Activated CD4-positive, alpha-beta memory T cell treated with anti-CD3 and anti-CD28 coated beads, Interleukin-2, amount 10 ng/mL, durations not matched to agents 7 days and 5 days (primary cell): ENCODE results near the gene CLPTM1L. TPM values are rescaled to one million over a fixed set of nuclear protein-coding genes. Genes with fewer than 3 reads are reported as not detected.
"Not testable (repeated sequence)": the region's sequence is repeated elsewhere in the genome, so short reads cannot be mapped to it uniquely, and the experiment has no call there.

ENCODE experiments used
- CTCF ChIA-PET: fragments of 350-600 bp; sonication (Branson Sonifier 250); formaldehyde crosslinking; loops from one replicate; lab custom pipeline; 2021; ENCODE audit warnings: antibody characterized with exemption, inconsistent platforms; lab: Charles Lee
- POLR2A ChIA-PET: fragments of 350-600 bp; sonication (Branson Sonifier 250); formaldehyde crosslinking; loops from one replicate; lab custom pipeline; 2021; ENCODE audit warnings: antibody characterized with exemption; lab: Charles Lee
- DNase-seq: peaks from one replicate; pipeline ENCODE4 v3.0.0-alpha.2; 2020
- H3K27ac Mint-ChIP-seq: one replicate; pipeline ENCODE4 v1.8.0; 2021; ENCODE audit warnings: mild to moderate bottlenecking, mixed read lengths
- H3K27me3 Mint-ChIP-seq: one replicate; pipeline ENCODE4 v1.8.0; 2021; ENCODE audit warnings: mixed read lengths
- H3K36me3 Mint-ChIP-seq: one replicate; pipeline ENCODE4 v1.8.0; 2021; ENCODE audit warnings: low read depth, mixed read lengths
- H3K4me1 Mint-ChIP-seq: one replicate; pipeline ENCODE4 v1.8.0; 2021; ENCODE audit warnings: mixed read lengths
- H3K4me3 Mint-ChIP-seq: one replicate; pipeline ENCODE4 v1.8.0; 2021; ENCODE audit warnings: mild to moderate bottlenecking, mixed read lengths
- H3K9me3 Mint-ChIP-seq: one replicate; pipeline ENCODE4 v1.8.0; 2021; ENCODE audit warnings: mixed read lengths
- total RNA-seq, 2 experiments: library from RNA; stranded (reverse); gene quantifications; one replicate each; pipeline ENCODE4 v1.2.3, GENCODE V29; 2021

Gene CLPTM1L
- total RNA-seq, 2 experiments from 2014 or later = 99.7 to 101 TPM

- H3K36me3 Mint-ChIP-seq = no peaks in the 10 kb centered on the region
- ChIA-PET POLR2A (no interaction called here), CTCF (interaction anchor here (1.4 kb wide), 1 partner anchor 17 kb away, joined by 3 read pairs; no protein-coding TSS in a partner anchor)
- H3K4me1 Mint-ChIP-seq = no peaks in the 10 kb centered on the region
- H3K4me3 Mint-ChIP-seq = no peak overlapping the region
- no peak overlapping the region for H3K27ac Mint-ChIP-seq
- no peaks in the 10 kb centered on the region for H3K9me3 Mint-ChIP-seq
- DNase-seq = no peak
- H3K27me3 Mint-ChIP-seq = peaks cover 18% of the 10 kb centered on the region
Measured at GRCh38 chr5:1363160-1363559, 18.3 kb upstream of the CLPTM1L start.

DNA sequence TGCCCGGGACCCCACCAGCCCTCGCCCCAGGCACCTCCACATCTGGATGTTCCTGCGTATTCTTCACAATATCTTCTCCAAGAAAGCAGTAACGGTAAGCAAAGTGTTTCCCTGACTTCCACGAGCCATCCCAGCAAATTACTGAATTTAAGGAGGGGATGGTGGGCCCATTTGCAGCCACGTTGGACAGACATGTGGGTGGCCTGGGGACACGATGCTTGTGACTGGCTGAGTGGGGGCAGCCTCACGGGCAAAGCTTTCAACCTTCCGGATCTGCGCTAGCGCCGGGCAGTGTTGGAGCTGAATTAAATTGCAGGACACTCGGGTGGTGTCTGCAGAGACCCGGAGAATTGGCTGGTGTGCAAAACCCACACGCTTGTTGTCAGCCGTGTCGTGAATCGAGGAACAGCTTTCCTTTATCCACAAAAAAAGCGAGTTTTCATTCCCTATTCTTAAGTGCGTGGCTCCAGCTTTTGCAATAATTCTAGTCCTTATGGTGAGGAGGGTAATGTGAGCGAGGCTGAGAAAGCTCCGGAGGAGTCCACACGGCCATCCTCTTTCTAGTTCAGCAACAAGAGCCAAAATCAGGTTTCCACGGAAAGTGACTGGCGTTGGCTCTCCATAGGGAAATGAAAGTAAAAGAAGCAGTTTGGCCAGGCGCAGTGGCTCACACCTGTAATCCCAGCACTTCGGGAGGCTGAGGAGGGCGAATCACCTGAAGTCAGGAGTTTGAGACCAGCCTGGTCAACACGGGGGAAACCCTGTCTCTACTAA, 17.5 kb upstream of the CLPTM1L start:
- CTCF ChIA-PET = interaction anchor here (0.9 kb wide), 1 partner anchor 18 kb away, joined by 3 read pairs; no protein-coding TSS in a partner anchor
- Mint-ChIP-seq H3K27me3 (peaks cover 18% of the 10 kb centered on the region), H3K4me3 (no peak overlapping the region), H3K36me3 (no peaks in the 10 kb centered on the region), H3K9me3 (no peaks in the 10 kb centered on the region), H3K27ac (no peak overlapping the region), H3K4me1 (no peaks in the 10 kb centered on the region)
- POLR2A ChIA-PET = no interaction called here
- no peak for DNase-seq

GRCh38 chr5:1360861-1361260, 16.0 kb upstream of the CLPTM1L start:
- ChIA-PET POLR2A (no interaction called here), CTCF (no interaction called here)
- Mint-ChIP-seq H3K36me3 (no peaks in the 10 kb centered on the region), H3K27ac (no peak overlapping the region), H3K4me3 (no peak overlapping the region), H3K9me3 (no peaks in the 10 kb centered on the region), H3K4me1 (no peaks in the 10 kb centered on the region), H3K27me3 (peaks cover 10% of the 10 kb centered on the region)
- DNase-seq = no peak

DNA sequence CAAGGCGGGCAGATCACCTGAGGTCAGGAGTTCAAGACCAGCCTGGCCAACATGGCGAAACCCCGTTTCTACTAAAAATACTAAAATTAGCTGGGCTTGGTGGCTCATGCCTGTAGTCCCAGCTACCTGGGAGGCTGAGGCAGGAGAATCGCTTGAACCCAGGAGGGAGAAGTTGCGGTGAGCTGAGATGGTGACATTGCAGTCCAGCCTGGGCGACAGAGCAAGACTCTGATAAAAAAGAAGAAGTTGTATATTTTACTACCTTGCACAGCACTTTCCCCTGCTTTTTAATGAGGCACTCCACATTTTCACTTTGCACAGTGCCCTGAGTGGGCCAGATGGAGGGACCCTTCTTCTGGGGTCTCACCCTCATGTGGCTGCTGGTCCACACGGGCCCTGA, 15.5 kb upstream of the CLPTM1L start:
- CTCF ChIA-PET = not testable (repeated sequence)

DNA sequence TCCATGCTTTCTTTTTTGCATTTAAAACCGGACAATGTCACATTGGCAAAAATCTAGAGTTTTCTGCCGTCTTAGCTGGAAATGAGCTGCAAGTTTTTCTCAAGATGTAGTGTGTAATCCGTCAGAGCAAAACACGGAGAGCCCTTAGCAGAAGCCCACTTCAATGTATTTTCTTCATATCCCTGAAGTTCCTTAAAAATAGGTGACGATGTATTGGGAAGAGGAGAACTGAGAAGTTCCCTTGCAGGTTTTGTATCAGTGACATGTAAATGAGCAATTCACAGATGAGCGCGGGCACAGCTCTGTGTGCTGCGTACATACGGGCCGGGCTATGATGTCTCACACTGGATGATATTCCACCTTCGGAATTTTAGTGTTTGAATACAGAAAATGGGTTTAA, 14.8 kb upstream of the CLPTM1L start:
- H3K27me3 Mint-ChIP-seq = peaks cover 7% of the 10 kb centered on the region
- DNase-seq = no peak
- H3K36me3 Mint-ChIP-seq = no peaks in the 10 kb centered on the region
- no peaks in the 10 kb centered on the region for H3K4me1 Mint-ChIP-seq
- H3K9me3 Mint-ChIP-seq = no peaks in the 10 kb centered on the region
- POLR2A ChIA-PET = interaction anchor here (0.9 kb wide), 1 partner anchor 19 kb away, joined by 3 read pairs; no protein-coding TSS in a partner anchor
- H3K27ac Mint-ChIP-seq = no peak overlapping the region
- no peak overlapping the region for H3K4me3 Mint-ChIP-seq
- CTCF ChIA-PET = interaction anchor here (0.7 kb wide), 1 partner anchor 21 kb away, joined by 3 read pairs; no protein-coding TSS in a partner anchor

More for the DNA sequence above, 15.5 kb upstream of the CLPTM1L start:
- H3K4me1 Mint-ChIP-seq, H3K27ac Mint-ChIP-seq, H3K9me3 Mint-ChIP-seq, H3K4me3 Mint-ChIP-seq, POLR2A ChIA-PET, H3K36me3 Mint-ChIP-seq, H3K27me3 Mint-ChIP-seq, DNase-seq: not testable (repeated sequence)

GRCh38 chr5:1359031-1359645, 14.2 kb upstream of the CLPTM1L start:
- H3K9me3 Mint-ChIP-seq = no peaks in the 10 kb centered on the region
- ChIA-PET POLR2A (interaction anchor here (0.9 kb wide), 1 partner anchor 19 kb away, joined by 3 read pairs; no protein-coding TSS in a partner anchor), CTCF (interaction anchor here (0.7 kb wide), 1 partner anchor 21 kb away, joined by 3 read pairs; no protein-coding TSS in a partner anchor)
- H3K36me3 Mint-ChIP-seq = no peaks in the 10 kb centered on the region
- no peak overlapping the region for H3K4me3 Mint-ChIP-seq
- H3K27ac Mint-ChIP-seq = no peak overlapping the region
- H3K27me3 Mint-ChIP-seq = peaks cover 7% of the 10 kb centered on the region
- no peaks in the 10 kb centered on the region for H3K4me1 Mint-ChIP-seq
- no peak for DNase-seq

- no peak overlapping the region for H3K4me3 Mint-ChIP-seq
- H3K9me3 Mint-ChIP-seq = no peaks in the 10 kb centered on the region
- peaks cover 5% of the 10 kb centered on the region for H3K27me3 Mint-ChIP-seq
- no peak for DNase-seq
- POLR2A ChIA-PET = interaction anchor here (0.9 kb wide), 1 partner anchor 20 kb away, joined by 3 read pairs; no protein-coding TSS in a partner anchor
- no peaks in the 10 kb centered on the region for H3K4me1 Mint-ChIP-seq
- H3K27ac Mint-ChIP-seq = no peak overlapping the region
- no peaks in the 10 kb centered on the region for H3K36me3 Mint-ChIP-seq
- CTCF ChIA-PET = no interaction called here
Measured at GRCh38 chr5:1358726-1359025, 13.8 kb upstream of the CLPTM1L start.

DNA sequence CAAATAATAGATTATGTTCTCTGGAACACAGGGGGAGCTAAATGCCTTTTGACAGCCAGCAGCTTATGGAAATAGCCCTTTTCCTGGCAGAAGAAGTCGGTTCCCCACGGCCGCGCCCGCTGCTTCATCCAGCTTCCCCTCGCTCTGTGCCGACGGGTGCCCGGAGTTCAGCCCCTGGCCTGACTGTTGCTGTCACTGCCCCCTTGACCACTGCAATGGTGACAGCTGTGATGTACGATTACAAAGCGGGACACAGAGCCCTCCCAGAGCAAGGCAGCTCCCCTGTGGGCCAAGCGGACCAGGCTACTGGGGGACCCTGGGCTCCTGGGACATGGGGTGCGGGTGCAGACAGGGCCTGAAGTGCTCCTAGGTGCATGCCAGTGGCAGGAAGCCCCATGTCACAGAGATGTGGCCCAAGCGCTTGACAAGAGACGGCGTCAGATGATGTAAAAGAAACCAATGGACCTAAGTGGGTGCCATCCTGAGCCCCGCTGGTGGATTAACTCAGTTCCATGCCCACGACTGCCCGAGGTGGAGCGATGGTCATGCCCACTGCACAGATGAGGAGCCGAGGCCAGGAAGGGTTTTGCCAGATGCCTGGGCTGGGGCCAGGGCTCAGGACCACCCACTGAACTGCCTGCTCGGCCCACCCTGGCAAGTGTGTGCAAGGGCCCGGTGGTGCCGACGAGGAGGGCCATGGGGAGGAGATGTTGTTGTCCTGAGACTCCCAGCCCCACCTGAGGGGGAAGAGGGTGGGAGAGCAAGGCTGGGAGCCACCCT, 13.2 kb upstream of the CLPTM1L start:
- CTCF ChIA-PET = no interaction called here

GRCh38 chr5:1356873-1357787, 12.2 kb upstream of the CLPTM1L start:
- no peak for DNase-seq
- CTCF ChIA-PET = no interaction called here
- no peaks in the 10 kb centered on the region for H3K9me3 Mint-ChIP-seq
- no peaks in the 10 kb centered on the region for H3K27me3 Mint-ChIP-seq
- H3K36me3 Mint-ChIP-seq = no peaks in the 10 kb centered on the region
- POLR2A ChIA-PET = no interaction called here
- H3K27ac Mint-ChIP-seq = no peak overlapping the region
- no peak overlapping the region for H3K4me3 Mint-ChIP-seq
- no peaks in the 10 kb centered on the region for H3K4me1 Mint-ChIP-seq

More for the DNA sequence above, 13.2 kb upstream of the CLPTM1L start:
- no peak overlapping the region for H3K4me3 Mint-ChIP-seq
- no peaks in the 10 kb centered on the region for H3K4me1 Mint-ChIP-seq
- peaks cover under 1% of the 10 kb centered on the region for H3K27me3 Mint-ChIP-seq
- DNase-seq = no peak
- no peaks in the 10 kb centered on the region for H3K9me3 Mint-ChIP-seq
- no peak overlapping the region for H3K27ac Mint-ChIP-seq
- POLR2A ChIA-PET = no interaction called here
- H3K36me3 Mint-ChIP-seq = no peaks in the 10 kb centered on the region

GRCh38 chr5:1354576-1354975, 9.7 kb upstream of the CLPTM1L start:
- H3K4me1 Mint-ChIP-seq = no peaks in the 10 kb centered on the region
- no peaks in the 10 kb centered on the region for H3K36me3 Mint-ChIP-seq
- CTCF ChIA-PET = interaction anchor here (2.5 kb wide), 1 partner anchor 26 kb away, joined by 10 read pairs; no protein-coding TSS in a partner anchor
- no peak for DNase-seq
- H3K4me3 Mint-ChIP-seq = no peak overlapping the region
- POLR2A ChIA-PET = no interaction called here
- no peaks in the 10 kb centered on the region for H3K9me3 Mint-ChIP-seq
- peaks cover 2% of the 10 kb centered on the region for H3K27me3 Mint-ChIP-seq
- no peak overlapping the region for H3K27ac Mint-ChIP-seq

DNA sequence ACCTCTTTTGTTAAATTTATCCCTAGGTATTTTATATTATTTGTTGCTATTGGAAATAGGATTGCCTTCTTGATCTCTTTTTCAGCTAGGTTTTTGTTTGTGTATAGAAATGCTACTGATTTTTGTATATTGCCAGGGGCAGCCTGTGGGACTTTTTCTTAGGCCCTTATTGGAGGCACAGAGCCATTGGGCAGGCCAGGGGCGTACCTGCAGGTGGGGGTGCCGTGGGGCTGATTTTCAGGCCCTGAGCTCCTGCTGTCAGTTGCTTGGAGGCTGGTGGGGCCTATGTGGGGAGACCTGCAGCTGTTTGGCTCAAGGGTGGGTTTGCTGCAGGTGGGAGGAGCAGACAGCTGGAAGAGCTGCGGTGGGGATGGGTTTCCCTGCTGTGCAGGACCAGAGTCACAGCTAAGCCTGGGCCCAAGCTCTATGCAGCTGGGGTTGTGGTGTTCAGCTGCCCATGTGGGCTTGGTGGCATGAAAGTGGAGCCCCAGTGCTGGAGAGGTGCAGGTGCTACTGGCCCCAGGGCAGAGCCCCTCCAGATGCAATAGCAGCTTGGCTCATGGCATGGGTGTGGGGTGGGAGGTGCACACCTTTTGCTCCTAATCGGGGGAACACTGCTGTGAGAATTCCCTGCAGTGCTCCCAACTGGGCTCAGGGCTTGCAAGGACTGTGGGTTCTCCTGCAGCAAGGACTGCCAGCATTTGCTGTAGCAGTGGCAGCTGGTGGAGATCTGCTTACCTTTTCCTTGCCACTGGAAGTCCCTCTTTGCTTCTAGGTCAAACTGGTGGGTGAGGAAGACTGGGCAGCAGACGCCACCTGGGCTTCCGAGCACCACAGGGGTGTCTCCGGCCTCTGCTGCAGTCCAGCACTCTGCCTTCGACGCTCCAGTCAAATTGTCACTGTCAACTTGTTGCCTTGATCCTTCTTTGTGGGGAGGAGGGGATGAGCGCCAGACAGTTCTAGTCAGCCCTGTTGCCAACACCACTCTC, 7.6 kb upstream of the CLPTM1L start:
- Mint-ChIP-seq H3K4me3 (no peak overlapping the region), H3K9me3 (no peaks in the 10 kb centered on the region), H3K36me3 (no peaks in the 10 kb centered on the region), H3K27me3 (peaks cover 2% of the 10 kb centered on the region), H3K4me1 (peaks cover under 1% of the 10 kb centered on the region), H3K27ac (no peak overlapping the region)
- CTCF ChIA-PET = interaction anchor here (1.0 kb wide), 1 partner anchor 180 kb away, joined by 3 read pairs; no protein-coding TSS in a partner anchor
- POLR2A ChIA-PET = no interaction called here
- DNase-seq = no peak
